SJCRH30 (cell line): ENCODE results near the gene LARP1B. TPM values are rescaled to one million over a fixed set of nuclear protein-coding genes. Genes with fewer than 3 reads are reported as not detected.
"Not testable (repeated sequence)": the region's sequence is repeated elsewhere in the genome, so short reads cannot be mapped to it uniquely, and the experiment has no call there.

Experiments
- DNase-seq, 2 experiments: peaks; one replicate each; pipeline ENCODE4 v3.0.0-alpha.2; 2015 to 2020
- H3K27ac ChIP-seq: fragments of 250-450 bp; sonication (Bioruptor Pico); 2 replicates; pipeline ENCODE4 v1.5.1; 2020; ENCODE audit warnings: mild to moderate bottlenecking, moderate library complexity
- H3K27me3 ChIP-seq: fragments of 250-450 bp; sonication (Bioruptor Pico); 2 replicates; pipeline ENCODE4 v1.5.1; 2020; ENCODE audit warnings: mild to moderate bottlenecking, moderate library complexity
- H3K36me3 ChIP-seq: fragments of 250-450 bp; sonication (Bioruptor Pico); 2 replicates; pipeline ENCODE4 v1.5.1; 2020; ENCODE audit warnings: mild to moderate bottlenecking, moderate library complexity
- H3K4me1 ChIP-seq: fragments of 250-450 bp; sonication (Bioruptor Pico); 2 replicates; pipeline ENCODE4 v1.5.1; 2020; ENCODE audit warnings: mild to moderate bottlenecking, moderate library complexity
- H3K4me3 ChIP-seq: fragments of 250-450 bp; sonication (Bioruptor Pico); 2 replicates; pipeline ENCODE4 v1.5.1; 2020; ENCODE audit warnings: mild to moderate bottlenecking, moderate library complexity
- H3K9me3 ChIP-seq: fragments of 250-450 bp; sonication (Bioruptor Pico); replicated peaks from 2 replicates; pipeline ENCODE4 v1.5.1; 2020; ENCODE audit warnings: mild to moderate bottlenecking, moderate library complexity
- total RNA-seq: library from RNA; depleted of rRNA; stranded (reverse); fragments of >200 nt; shearing (Covaris generic); gene quantifications from 2 replicates; pipeline ENCODE4 v1.2.3, GENCODE V29; 2014; rRNA removed

Gene LARP1B
- 26.7 and 31.8 TPM in 2 replicates for total RNA-seq

DNA sequence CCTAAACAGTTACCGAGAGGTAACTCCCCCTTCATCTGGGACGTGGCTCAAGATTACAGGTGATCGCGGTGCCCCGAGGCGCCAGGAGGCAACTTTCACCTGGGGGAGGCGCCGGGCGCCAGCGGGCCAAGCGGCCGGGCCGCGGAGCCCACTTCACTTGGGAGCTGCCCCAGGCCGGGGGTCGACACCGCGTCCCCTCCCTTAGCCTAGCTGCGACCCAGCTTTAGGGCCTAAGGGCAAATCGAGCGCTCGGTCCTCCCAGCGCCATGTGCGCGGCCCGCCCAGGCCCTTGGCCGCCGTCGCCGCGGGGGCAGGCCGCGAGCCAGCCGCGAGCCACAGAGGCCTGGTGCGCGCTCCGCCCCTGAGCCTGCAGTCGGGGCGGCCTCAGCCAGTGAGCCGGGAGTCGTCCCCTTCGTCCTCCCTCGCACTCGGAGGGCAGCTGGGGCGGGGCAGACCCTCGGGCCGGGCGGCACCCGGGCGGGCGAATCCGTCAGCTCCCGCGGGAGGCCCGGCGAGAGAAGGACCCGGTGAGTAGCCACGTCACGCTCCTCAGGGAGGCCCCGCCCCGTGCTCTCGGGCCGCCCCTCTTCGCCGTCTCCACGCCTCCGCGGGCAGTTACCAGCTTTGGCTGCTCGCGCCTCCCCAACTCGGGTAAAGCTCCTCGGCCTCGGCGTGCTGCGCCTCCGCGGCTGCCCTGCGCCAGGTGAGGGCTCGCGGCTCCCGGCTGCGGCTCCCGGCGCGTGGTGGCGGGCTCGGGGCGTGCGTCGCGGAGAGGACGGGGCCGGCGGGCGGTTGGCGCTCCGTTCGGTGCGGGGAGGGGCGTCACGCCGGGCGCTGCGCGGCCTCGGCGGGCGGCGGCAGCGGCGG is at the start of gene LARP1B:
TSS of gene LARP1B (plus strand) at position 614 of the 867 bp plus-strand sequence. CDS start 13,640 bp downstream, outside the sequence.
- H3K4me1 ChIP-seq: no peaks in the 10 kb centered on the region
- H3K27ac ChIP-seq: peak within 1 kb of the TSS; percentile 76
- H3K9me3 ChIP-seq: no peaks in the 10 kb centered on the region
- DNase-seq: peak; percentile 94 to 95
- peak within 1 kb of the TSS; percentile 81 for H3K4me3 ChIP-seq
- H3K36me3 ChIP-seq: no peaks in the 10 kb centered on the region
- no peaks in the 10 kb centered on the region for H3K27me3 ChIP-seq

DNA sequence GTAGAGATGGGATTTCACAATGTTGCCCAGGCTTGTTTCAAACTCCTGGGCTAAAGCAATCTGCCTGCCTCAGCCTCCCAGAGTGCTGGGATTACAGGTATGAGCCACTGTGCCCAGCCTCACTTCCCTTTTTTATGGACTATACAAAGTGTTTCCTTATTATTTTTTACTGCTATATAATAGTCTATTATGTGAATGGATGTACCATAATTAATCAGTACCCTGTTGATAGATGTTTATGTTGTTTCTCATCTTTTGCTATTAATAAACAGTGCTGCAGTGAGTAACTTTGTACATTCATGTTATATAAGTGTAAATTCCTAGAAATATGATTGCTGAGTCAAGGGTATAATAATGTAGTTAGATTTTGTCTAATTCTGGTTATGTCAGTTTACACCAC is 35.8 kb upstream of the LARP1B start:
- H3K4me3 ChIP-seq: no peak overlapping the region
- peaks cover 5% of the 10 kb centered on the region; the same call in 1 of the 2 replicates for H3K36me3 ChIP-seq
- H3K4me1 ChIP-seq: no peaks in the 10 kb centered on the region
- H3K9me3 ChIP-seq: no peaks in the 10 kb centered on the region
- H3K27me3 ChIP-seq: no peaks in the 10 kb centered on the region
- no peak for DNase-seq
- H3K27ac ChIP-seq: no peak overlapping the region

DNA sequence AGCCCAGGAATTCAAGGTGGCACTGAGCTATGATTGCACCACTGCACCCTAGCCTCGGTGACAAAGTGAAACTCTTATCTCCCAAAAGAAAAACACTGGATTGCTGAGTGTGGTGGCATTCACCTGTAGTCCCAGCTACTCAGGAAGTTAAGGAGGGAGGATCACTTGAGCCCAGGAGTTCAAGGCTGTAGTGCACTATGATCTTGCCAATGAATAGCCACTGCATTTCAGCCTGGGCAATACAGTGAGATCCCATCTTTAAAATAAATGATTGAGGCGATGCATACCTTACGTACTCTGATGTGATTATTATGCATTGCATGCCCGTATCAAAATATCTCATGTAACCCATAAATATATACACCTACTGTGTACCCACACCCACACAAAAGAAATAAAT is 31.2 kb upstream of the LARP1B start:
- no peaks in the 10 kb centered on the region for H3K4me1 ChIP-seq
- no peak for DNase-seq

DNA sequence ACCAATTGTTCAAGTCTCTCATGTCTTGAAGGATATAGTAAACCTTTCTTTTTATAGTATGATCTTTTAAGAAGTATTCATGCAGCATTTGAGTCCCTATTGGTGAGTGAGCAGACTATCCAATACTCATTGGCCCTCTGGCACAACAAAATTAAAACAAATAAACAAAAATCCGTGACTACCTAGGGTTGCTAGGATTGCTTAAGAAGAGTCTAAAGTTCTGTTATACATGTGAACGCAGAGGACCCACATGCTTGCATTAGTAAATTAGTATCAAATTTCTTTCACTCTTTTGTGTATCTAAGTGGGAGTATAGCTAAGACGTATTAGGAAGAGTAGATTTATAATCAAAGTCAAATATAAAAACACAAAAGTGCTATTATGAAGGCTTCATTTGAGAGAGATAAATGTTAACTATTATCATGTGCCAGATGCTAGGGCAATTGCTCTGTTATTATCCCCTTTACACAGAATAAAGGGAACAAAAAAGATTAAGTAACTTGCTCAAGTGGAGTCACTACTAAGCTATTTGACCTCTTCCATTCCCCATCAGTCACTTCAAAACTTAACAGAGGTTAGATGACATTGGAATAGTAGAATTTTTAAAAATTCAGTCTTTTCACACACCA is 29.2 kb upstream of the LARP1B start:
- Histone ChIP-seq H3K4me3 (no peak overlapping the region), H3K36me3 (no peaks in the 10 kb centered on the region), H3K9me3 (no peaks in the 10 kb centered on the region), H3K4me1 (no peaks in the 10 kb centered on the region), H3K27me3 (no peaks in the 10 kb centered on the region), H3K27ac (no peak overlapping the region)
- DNase-seq: no peak

More for the DNA sequence above, 31.2 kb upstream of the LARP1B start:
- H3K27me3 ChIP-seq: no peaks in the 10 kb centered on the region
- no peak overlapping the region for H3K4me3 ChIP-seq
- H3K27ac ChIP-seq: no peak overlapping the region
- no peaks in the 10 kb centered on the region for H3K9me3 ChIP-seq
- peaks cover 4% of the 10 kb centered on the region; the same call in 1 of the 2 replicates for H3K36me3 ChIP-seq

DNA sequence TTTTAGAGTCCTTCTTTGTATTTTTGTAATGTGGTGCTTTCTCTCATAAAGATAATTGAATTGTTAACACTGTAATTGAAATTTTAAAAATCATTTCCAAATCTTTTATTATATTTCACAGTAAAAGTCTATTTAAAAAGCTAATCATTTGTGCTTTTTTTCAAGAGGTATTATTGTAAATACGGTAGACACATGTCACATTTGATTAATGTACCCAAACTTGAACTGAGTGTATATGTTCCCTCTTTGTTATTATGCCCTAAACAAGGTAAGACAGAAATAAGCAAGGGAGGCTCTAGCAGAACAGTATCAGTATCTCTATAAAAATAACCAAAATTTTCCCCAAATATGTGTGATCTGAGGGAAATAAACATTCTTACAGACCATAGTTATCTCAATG is 21.5 kb upstream of the LARP1B start:
- Histone ChIP-seq H3K36me3 (no peaks in the 10 kb centered on the region), H3K4me1 (no peaks in the 10 kb centered on the region), H3K27ac (no peak overlapping the region), H3K27me3 (no peaks in the 10 kb centered on the region), H3K9me3 (no peaks in the 10 kb centered on the region), H3K4me3 (no peak overlapping the region)
- DNase-seq: no peak

DNA sequence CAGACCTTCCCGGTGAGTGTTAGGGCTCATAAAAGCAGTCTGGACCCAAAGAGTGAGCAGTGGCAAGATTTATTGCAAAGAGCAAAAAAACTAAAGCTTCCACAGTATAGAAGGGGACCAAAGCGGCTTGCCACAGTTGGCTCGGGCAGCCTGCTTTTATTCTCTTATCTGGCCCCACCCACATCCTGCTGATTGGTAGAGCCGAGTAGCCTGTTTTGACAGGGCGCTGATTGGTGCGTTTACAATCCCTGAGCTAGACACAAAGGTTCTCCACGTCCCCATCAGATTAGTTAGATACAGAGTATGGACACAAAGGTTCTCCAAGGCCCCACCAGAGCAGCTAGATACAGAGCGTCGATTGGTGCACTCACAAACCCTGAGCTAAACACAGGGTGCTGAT is 14.1 kb upstream of the LARP1B start:
- not testable (repeated sequence) for H3K9me3 ChIP-seq, H3K4me3 ChIP-seq, H3K4me1 ChIP-seq, H3K27me3 ChIP-seq, H3K27ac ChIP-seq, H3K36me3 ChIP-seq, DNase-seq

DNA sequence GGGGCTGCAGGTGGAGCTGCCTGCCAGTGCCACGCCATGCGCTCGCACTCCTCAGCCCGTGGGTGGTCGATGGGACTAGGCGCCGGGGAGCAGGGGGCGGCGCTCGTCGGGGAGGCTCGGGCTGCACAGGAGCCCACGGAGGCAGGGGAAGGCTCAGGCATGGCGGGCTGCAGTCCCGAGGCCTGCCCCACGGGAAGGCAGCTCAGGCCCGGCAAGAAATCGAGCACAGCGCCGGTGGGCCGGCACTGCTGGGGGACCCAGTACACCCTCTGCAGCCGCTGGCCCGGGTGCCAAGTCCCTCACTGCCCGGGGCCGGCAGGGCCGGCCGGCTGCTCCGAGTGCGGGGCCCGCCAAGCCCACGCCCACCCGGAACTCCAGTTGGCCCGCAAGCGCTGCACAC is 13.6 kb upstream of the LARP1B start:
- H3K27me3 ChIP-seq, H3K9me3 ChIP-seq, DNase-seq, H3K4me3 ChIP-seq, H3K36me3 ChIP-seq, H3K4me1 ChIP-seq, H3K27ac ChIP-seq: not testable (repeated sequence)

DNA sequence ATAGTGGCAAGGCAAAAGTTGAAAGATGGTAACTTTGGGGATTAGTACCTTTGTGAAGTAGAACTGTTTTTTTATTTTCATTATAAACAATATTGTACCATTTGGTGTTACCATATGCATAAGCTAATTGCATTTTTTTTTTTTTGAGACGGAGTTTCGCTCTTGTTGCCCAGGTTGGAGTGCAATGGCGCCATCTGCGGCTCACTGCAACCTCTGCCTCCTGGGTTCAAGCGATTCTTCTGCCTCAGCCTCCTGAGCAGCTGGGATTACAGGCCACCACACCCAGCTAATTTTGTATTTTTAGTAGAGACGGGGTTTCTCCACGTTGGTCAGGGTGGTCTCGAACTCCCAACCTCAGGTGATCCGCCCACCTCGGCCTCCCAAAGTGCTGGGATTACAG is 9.9 kb upstream of the LARP1B start:
- H3K4me1 ChIP-seq, H3K4me3 ChIP-seq, H3K36me3 ChIP-seq, H3K9me3 ChIP-seq, H3K27ac ChIP-seq, H3K27me3 ChIP-seq: not testable (repeated sequence)
- peak; percentile 10 to 36 for DNase-seq

DNA sequence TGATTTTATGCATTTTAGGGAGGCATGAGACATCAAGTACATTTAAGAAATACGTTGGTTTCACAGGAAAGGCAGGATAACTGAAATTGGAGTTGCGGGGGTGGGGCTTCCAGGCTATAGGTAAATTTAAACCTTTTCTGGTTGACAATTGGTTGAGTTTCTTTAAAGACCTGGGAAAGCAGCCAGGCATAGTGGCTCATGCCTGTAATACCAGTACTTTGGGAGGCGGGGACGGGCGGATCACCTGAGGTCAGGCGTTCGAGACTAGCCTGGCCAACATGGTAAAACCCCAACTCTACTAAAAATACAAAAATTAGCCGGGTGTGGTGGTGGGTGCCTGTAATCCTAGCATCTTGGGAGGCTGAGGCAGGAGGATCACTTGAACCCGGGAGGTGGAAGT is 6.2 kb upstream of the LARP1B start:
- not testable (repeated sequence) for DNase-seq, H3K27ac ChIP-seq, H3K4me3 ChIP-seq, H3K4me1 ChIP-seq, H3K36me3 ChIP-seq, H3K9me3 ChIP-seq, H3K27me3 ChIP-seq

DNA sequence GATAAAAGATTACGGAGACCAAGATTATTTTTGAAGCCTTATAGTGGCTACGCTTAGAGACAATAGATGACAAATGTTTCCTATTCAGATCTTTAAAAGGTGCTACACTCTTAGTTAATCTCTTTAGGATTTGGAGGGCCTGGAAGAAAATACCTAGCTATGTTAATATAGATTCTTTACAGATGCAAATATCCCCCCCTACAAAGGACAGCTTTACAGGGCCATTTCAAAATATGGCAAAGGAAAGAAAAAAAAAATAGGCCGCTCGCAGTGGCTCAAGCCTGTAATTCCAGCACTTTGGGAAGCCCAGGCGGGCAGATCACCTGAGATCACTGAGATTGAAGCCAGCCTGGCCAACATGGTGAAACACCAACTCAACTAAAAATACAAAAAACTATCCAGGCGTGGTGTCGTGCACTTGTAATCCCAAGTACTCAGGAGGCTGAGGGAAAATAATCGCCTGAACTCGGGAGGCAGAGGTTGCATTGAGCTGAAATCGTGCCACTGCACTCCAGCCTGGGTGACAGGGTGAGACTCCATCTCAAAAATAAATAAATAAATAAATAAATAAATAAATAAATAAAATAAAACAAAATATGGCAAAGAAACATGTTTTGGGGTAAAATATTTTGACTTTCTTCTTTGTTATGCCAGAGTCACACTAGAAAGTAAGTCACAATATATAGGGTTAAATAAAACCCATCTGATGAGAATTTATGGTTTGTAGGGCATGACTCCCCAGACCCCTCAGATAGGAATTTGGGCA is 5.5 kb upstream of the LARP1B start:
- not testable (repeated sequence) for H3K36me3 ChIP-seq, H3K27ac ChIP-seq, H3K27me3 ChIP-seq, H3K4me1 ChIP-seq, H3K9me3 ChIP-seq, H3K4me3 ChIP-seq, DNase-seq

DNA sequence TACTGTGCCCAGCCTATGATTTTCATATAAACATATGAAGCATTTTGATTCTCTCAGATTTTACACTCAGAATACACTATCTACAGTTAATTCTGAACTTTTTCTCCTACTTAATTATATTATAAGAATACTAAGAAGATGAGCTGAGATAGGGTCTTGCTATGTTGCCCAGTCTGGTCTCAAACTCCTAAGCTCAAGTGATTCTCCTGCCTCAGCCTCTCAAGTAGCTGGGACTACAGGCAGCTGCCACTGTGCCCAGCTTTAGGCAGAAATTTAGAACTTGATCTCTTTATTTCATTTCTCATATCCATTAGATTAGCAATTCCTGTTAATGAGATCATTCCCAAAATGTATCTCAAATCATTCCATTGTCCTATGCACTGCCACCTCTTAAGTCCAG is 4.7 kb upstream of the LARP1B start:
- Histone ChIP-seq H3K27me3 (no peaks in the 10 kb centered on the region), H3K4me1 (no peaks in the 10 kb centered on the region), H3K4me3 (no peak overlapping the region), H3K36me3 (no peaks in the 10 kb centered on the region), H3K9me3 (no peaks in the 10 kb centered on the region), H3K27ac (no peak overlapping the region)
- no peak for DNase-seq

DNA sequence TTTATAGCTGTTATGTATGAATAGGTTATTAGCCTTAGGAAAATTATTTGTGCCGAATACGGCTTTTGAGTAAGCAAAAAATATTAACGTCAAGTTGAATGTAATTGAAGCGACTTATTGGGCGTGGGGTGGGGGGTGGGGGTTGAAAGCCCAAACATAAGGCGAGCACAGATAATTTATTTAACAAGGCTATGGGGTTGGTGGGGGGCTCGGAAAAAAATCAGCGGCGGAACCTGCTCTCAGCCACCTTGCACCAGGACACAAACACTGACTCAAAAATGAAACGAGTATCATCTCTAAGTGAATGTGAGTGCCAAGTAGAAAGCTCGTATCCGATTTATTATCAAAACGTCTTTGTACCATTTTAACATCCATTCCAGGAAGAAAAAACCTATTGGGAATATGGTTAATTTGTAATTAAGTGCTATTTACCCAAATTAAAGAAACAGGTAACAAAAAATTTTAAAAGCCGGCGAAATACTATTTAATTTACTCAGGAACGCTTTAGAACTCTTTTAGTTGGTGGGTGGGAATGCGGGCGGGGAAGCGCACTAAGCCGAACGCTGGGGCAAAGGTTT is 902 bp upstream of the LARP1B start:
- H3K27ac ChIP-seq: peak overlapping the region; percentile 76
- H3K4me3 ChIP-seq: peak overlapping the region; percentile 81
- peak in 1 of 2 experiments; percentile 24 for DNase-seq
- H3K27me3 ChIP-seq: no peaks in the 10 kb centered on the region
- no peaks in the 10 kb centered on the region for H3K9me3 ChIP-seq
- no peaks in the 10 kb centered on the region for H3K4me1 ChIP-seq
- no peaks in the 10 kb centered on the region for H3K36me3 ChIP-seq

DNA sequence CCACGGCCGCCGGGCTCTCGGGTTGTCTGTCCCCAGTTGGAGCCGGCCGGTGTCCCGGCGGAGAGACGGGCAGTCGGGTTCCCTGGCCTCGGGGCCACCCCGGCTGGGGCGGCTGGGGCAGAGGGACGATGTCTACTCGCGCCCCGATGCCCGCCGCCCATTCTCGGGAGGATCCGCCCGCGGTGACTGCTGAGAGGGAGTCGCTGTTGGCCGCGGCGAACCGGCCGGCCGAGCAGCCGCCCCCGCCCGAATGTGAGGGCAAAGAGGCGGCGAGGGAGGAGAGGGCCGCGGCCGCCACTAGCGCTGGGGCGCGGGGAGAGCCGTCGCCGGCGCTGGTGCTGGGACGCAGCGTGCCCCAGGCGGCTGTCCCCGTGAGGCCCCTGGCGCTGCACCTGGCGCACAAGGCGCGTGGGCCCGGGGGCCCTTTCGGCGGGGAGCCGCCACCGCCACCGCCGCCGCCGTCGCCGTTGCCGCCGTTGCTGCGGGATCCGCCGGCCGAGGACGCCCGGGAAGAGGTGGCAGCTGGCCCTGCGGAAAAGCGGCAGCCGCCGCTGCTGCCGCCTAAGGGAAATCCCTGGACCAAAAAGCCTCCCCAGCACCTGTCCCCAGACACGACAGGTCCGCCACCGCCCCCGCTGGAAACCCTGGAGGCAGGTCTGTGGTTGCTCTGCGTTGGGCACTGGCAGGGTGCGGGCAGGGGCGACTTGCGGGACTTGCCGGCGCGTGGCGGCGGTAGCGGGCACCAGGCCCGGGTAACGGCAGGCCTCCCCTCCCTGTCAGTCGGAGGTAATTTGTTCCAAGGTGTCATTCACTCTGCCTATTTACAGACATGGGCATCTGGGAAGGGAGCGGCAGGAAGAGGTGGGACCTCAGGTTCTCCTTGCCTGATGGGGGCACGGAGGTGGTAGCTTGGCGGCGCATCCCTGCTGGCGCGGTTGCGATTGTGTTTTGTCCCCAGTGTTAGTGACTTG is 739 bp downstream of the LARP1B start:
- DNase-seq: peak; percentile 47 to 55
- Histone ChIP-seq H3K4me3 (peak overlapping the region; percentile 81), H3K36me3 (no peaks in the 10 kb centered on the region), H3K9me3 (no peaks in the 10 kb centered on the region), H3K27ac (peak overlapping the region; percentile 50; the same call in 1 of the 2 replicates), H3K4me1 (no peaks in the 10 kb centered on the region), H3K27me3 (no peaks in the 10 kb centered on the region)

DNA sequence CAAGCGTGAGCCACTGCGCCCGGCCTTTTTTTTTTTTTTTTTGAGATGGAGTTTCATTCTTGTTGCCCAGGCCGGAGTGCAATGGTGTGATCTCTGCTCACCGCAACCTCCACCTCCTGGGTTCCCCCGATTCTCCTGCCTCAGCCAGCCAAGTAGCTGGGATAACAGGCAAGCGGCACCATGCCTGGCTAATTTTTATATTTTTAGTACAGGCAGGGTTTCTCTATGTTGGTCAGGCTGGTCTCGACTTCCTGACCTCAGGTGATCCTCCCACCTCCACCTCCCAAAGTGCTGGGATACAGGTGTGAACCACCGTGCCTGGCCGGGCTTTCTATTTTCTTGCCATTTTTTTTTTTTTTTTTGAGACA is 5.3 kb downstream of the LARP1B start:
- not testable (repeated sequence) for H3K4me1 ChIP-seq, H3K27ac ChIP-seq, H3K4me3 ChIP-seq, H3K27me3 ChIP-seq, H3K9me3 ChIP-seq, DNase-seq, H3K36me3 ChIP-seq
